GM12878 (cell line): Measurements from ENCODE around the gene OR2W1. TPM values are rescaled to one million over a fixed set of nuclear protein-coding genes. Genes with fewer than 3 reads are reported as not detected.

Source experiments
- ATAC-seq: fragments of 200-7000 bp; cut with Tn5 transposase; 3 replicates; pipeline ENCODE4 v1.9.1; 2020; ENCODE audit warnings: mild to moderate bottlenecking, moderate library complexity
- Bru-seq: library from RNA; stranded (reverse); fragments of 400-500 nt; gene quantifications from one replicate; lab custom pipeline; 2021; lab: Mats Ljungman, UMichigan
- BruChase-seq, 2 experiments: library from RNA; stranded (reverse); fragments of 400-500 nt; gene quantifications; one replicate each; lab custom pipeline; 2021; lab: Mats Ljungman, UMichigan
- BruUV-seq: library from RNA; stranded (reverse); fragments of 400-500 nt; replicated peaks from 2 replicates; lab custom pipeline; 2021; lab: Mats Ljungman, UMichigan
- CTCF ChIA-PET: fragments of 300-600 bp; sonication (Branson Sonifier 250); formaldehyde crosslinking; extraction: SDS; loops from one replicate; lab custom pipeline; 2021; ENCODE audit warnings: inconsistent platforms; lab: Yijun Ruan, JAX
- POLR2A ChIA-PET: fragments of 350-600 bp; formaldehyde crosslinking; extraction: SDS; loops from one replicate; lab custom pipeline; 2021; ENCODE audit warnings: inconsistent platforms; lab: Charles Lee
- RAD21 ChIA-PET: fragments of 300-600 bp; sonication (Branson Sonifier 250); formaldehyde crosslinking; loops from one replicate; lab custom pipeline; 2023; ENCODE audit warnings: antibody characterized with exemption; ENCODE audit not compliant: unreplicated experiment; lab: Charles Lee
- SMC1A ChIA-PET: fragments of 300-600 bp; sonication (Branson Sonifier 250); formaldehyde crosslinking; loops from one replicate; lab custom pipeline; 2023; ENCODE audit not compliant: unreplicated experiment, uncharacterized antibody; lab: Charles Lee
- DNase-seq: peaks from one replicate; pipeline ENCODE4 v3.0.0-alpha.2; 2011; ENCODE audit warnings: low read depth, low spot score
- FAIRE-seq: peaks from 3 replicates; lab custom pipeline; 2011; peaks lifted over from hg19 to GRCh38; lab: Jason Lieb, UNC
- H2AFZ ChIP-seq: 2 replicates; pipeline ENCODE4 v1.6.0; 2011; ENCODE audit warnings: low read depth, low read length, control low read depth; ENCODE audit not compliant: control insufficient read depth
- H3K27ac ChIP-seq: 2 replicates; pipeline ENCODE4 v1.5.1; 2011; ENCODE audit warnings: control low read depth; ENCODE audit not compliant: control insufficient read depth, insufficient read depth
- H3K27me3 ChIP-seq, 2 experiments: replicated peaks in 1 of 2; 2 replicates each; pipeline versions ENCODE4 v1.6.0 to v1.6.1; 2011; ENCODE audit warnings: low read length in 1 of 2; ENCODE audit not compliant: control insufficient read depth in 2 of 2, insufficient read depth in 2 of 2
- H3K36me3 ChIP-seq, 2 experiments: 2 replicates each; pipeline ENCODE4 v1.5.1; 2011; ENCODE audit warnings: low read length in 1 of 2; ENCODE audit not compliant: control insufficient read depth in 2 of 2, insufficient read depth in 2 of 2
- H3K4me1 ChIP-seq: 2 replicates; pipeline ENCODE4 v1.6.1; 2011; ENCODE audit warnings: mild to moderate bottlenecking, low read length, moderate library complexity, mixed read lengths; ENCODE audit not compliant: control insufficient read depth, insufficient read depth
- H3K4me2 ChIP-seq: 2 replicates; pipeline ENCODE4 v1.6.0; 2011; ENCODE audit warnings: control low read depth; ENCODE audit not compliant: control insufficient read depth, insufficient read depth
- H3K4me3 ChIP-seq: fragments of 200-600 bp; sonication (generic); 2 replicates; pipeline ENCODE4 v1.5.1; 2016
- H3K79me2 ChIP-seq: 2 replicates; pipeline ENCODE4 v1.6.0; 2011; ENCODE audit warnings: low read length; ENCODE audit not compliant: control insufficient read depth, insufficient read depth
- H3K9ac ChIP-seq: 2 replicates; pipeline ENCODE4 v1.8.0; 2011; ENCODE audit warnings: low read length, control low read depth, mixed read lengths; ENCODE audit not compliant: control insufficient read depth, insufficient read depth
- H3K9me3 ChIP-seq: replicated peaks from 3 replicates; pipeline ENCODE4 v1.5.1; 2011; ENCODE audit warnings: mild to moderate bottlenecking, low read length; ENCODE audit not compliant: control insufficient read depth, insufficient read depth
- H4K20me1 ChIP-seq: 2 replicates; pipeline ENCODE4 v1.6.0; 2011; ENCODE audit not compliant: control insufficient read depth, insufficient read depth
- ATF2 ChIP-seq: IDR thresholded peaks from 2 replicates; pipeline ENCODE4 v1.6.1; 2012; ENCODE audit warnings: low read length, inconsistent platforms
- E2F8 ChIP-seq: fragments of 450-650 bp; IDR thresholded peaks from 2 replicates; pipeline ENCODE4 v1.6.1; 2018; ENCODE audit warnings: mild to moderate bottlenecking, low read depth, moderate library complexity; ENCODE audit not compliant: partially characterized antibody
- EP300 ChIP-seq, 2 experiments: fragments of 150-350 bp in 1 of 2; IDR thresholded peaks; 2 replicates each; pipeline ENCODE4 v1.6.1; 2011 to 2012; ENCODE audit warnings: low read depth in 2 of 2, low read length in 2 of 2, borderline replicate concordance in 1 of 2, improper control_type of control experiment in 1 of 2, inconsistent platforms in 1 of 2; ENCODE audit not compliant: control insufficient read depth in 1 of 2
- ETV6 ChIP-seq, 2 experiments: fragments of 450-650 bp in 1 of 2; IDR thresholded peaks in 1 of 2; conservative IDR thresholded peaks in 1 of 2; 2 replicates each; pipeline ENCODE4 v1.6.1; 2014; ENCODE audit warnings: antibody characterized with exemption in 1 of 2, borderline replicate concordance in 1 of 2, low read depth in 1 of 2, mild to moderate bottlenecking in 1 of 2, moderate library complexity in 1 of 2
- FOS ChIP-seq: IDR thresholded peaks from 3 replicates; pipeline ENCODE4 v1.6.1; 2011; ENCODE audit warnings: borderline replicate concordance; ENCODE audit not compliant: insufficient read length; ENCODE audit errors: extremely low read depth
- HSF1 ChIP-seq: fragments of 150-350 bp; IDR thresholded peaks from 2 replicates; pipeline ENCODE4 v1.6.1; 2014; ENCODE audit warnings: mild to moderate bottlenecking, low read depth, low read length
- IKZF1 ChIP-seq: fragments of 450-650 bp; conservative IDR thresholded peaks from 2 replicates; pipeline ENCODE4 v1.6.1; 2017; ENCODE audit warnings: antibody characterized with exemption, mild to moderate bottlenecking
- POLR2AphosphoS2 ChIP-seq: IDR thresholded peaks from 2 replicates; pipeline ENCODE4 v1.6.1; 2011; ENCODE audit warnings: low read depth, mild to moderate bottlenecking, low read length, improper control_type of control experiment, moderate library complexity
- RFX5 ChIP-seq: IDR thresholded peaks from 2 replicates; pipeline ENCODE4 v1.6.1; 2011; ENCODE audit warnings: low read depth, low read length, improper control_type of control experiment
- SMAD5 ChIP-seq: IDR thresholded peaks from 2 replicates; pipeline ENCODE4 v1.6.1; 2016; ENCODE audit warnings: antibody characterized with exemption, low read depth
- ZSCAN29 ChIP-seq: fragments of 450-650 bp; IDR thresholded peaks from 2 replicates; pipeline ENCODE4 v1.6.1; 2017; ENCODE audit warnings: mild to moderate bottlenecking, moderate library complexity
- WGBS: methylation state at CpG from one replicate; pipeline ENCODE4 v1.1.6; 2016; ENCODE audit warnings: low lambda C conversion rate; ENCODE audit not compliant: insufficient replicate concordance, insufficient coverage; ENCODE audit errors: missing lambda C conversion rate; 5-methylcytosine and 5-hydroxymethylcytosine counted together
- in situ Hi-C: fragments of 300-500 bp; cut with MboI; formaldehyde crosslinking; loops from 9 replicates; pipeline ENCODE4 v1.14.3; 2018; ENCODE audit warnings: mixed read lengths
- intact Hi-C: fragments of 100-400 bp; cut with micrococcal nuclease; formaldehyde crosslinking; loops from one replicate; pipeline ENCODE4 v1.14.2; 2022; ENCODE audit not compliant: unreplicated experiment
- long read RNA-seq, 2 experiments: library from polyadenylated mRNA; unstranded; transcript quantifications; one replicate each; pipeline ENCODE4 v2.0.0, GENCODE V29; 2019 to 2020
- polyA minus RNA-seq, 3 experiments: library from RNA; depleted of rRNA, polyadenylated mRNA; stranded (reverse); fragments of >200 nt; gene quantifications; 2 replicates each; pipeline ENCODE4 v1.2.3, GENCODE V29; 2011
- polyA plus RNA-seq, 11 experiments: library from polyadenylated mRNA; depleted of rRNA in 4 of 11; unstranded in 6 of 11; stranded (reverse) in 5 of 11; fragments of >200 nt; fragmentation: Nextera tagmentation in 4 of 11; fragmentation: Illumina TruSeq in 1 of 11; extraction: Ambion mirVana in 4 of 11; extraction: Trizol in 1 of 11; gene quantifications; 1 replicate in 1 of 11; 2 replicates in 10 of 11; pipeline versions ENCODE4 v1.2.1 to v1.2.3, GENCODE V29; 2011 to 2016; ENCODE audit warnings: inconsistent platforms in 2 of 11, missing spikeins in 2 of 11, low read depth in 1 of 11
- total RNA-seq, 4 experiments: library from RNA; depleted of rRNA in 3 of 4; stranded (reverse); fragments of >200 nt in 3 of 4; fragmentation: Illumina TruSeq in 1 of 4; extraction: Trizol in 1 of 4; gene quantifications; 2 replicates each; pipeline versions ENCODE4 v1.2.1 to v1.2.3, GENCODE V29; 2013 to 2021

The OR2W1 gene
- total RNA-seq (2013; cell fraction: nucleolus; rRNA removed) = not detected in 2 replicates
- total RNA-seq (2014; rRNA removed) = not detected in 2 replicates
- total RNA-seq (2014; rRNA removed; fragmentation: Illumina TruSeq; extraction: Trizol) = not detected in 2 replicates
- not detected in 2 replicates for total RNA-seq (2021)
- not detected for polyA plus RNA-seq (2011; ENCODE audit: low read depth)
- not detected in 2 replicates for polyA plus RNA-seq (2011; rRNA removed)
- polyA plus RNA-seq (2011; cell fraction: cytosol; rRNA removed) = not detected in 2 replicates
- polyA plus RNA-seq (2011; cell fraction: nucleus; rRNA removed) = not detected in 2 replicates
- not detected in 2 replicates for polyA plus RNA-seq (2012)
- polyA plus RNA-seq (2014; fragmentation: Illumina TruSeq; extraction: Trizol) = not detected in 2 replicates
- not detected for polyA plus RNA-seq (2014; fragmentation: Nextera tagmentation; extraction: Ambion mirVana)
- polyA plus RNA-seq (2014; rRNA removed) = not detected in 2 replicates
- polyA plus RNA-seq (2016; fragmentation: Nextera tagmentation; extraction: Ambion mirVana) = not detected
- not detected in 2 replicates for polyA minus RNA-seq (2011; rRNA and poly(A)+ RNA removed)
- not detected in 2 replicates for polyA minus RNA-seq (2011; cell fraction: cytosol; rRNA and poly(A)+ RNA removed)
- not detected in 2 replicates for polyA minus RNA-seq (2011; cell fraction: nucleus; rRNA and poly(A)+ RNA removed)
- not detected for Bru-seq, nascent RNA
- BruChase-seq, experiment 1, labeled RNA remaining after a 6-hour chase = not detected
- not detected for BruChase-seq, experiment 2, labeled RNA remaining after a 2-hour chase
- long read RNA-seq, experiment 1 = 0 reads
- long read RNA-seq, experiment 2 = 0 reads

GRCh38 chr6:29045075-29045474 is at the start of gene OR2W1:
OR2W1 (minus strand) TSS chr6:29045175; CDS start chr6:29045175, 0 bp downstream.
- no peak within 1 kb of the TSS for H3K27ac ChIP-seq
- BruUV-seq = no TSS peak
- SMC1A ChIA-PET = no interaction called here
- no peaks in the 10 kb centered on the region for H3K79me2 ChIP-seq
- no peaks in the 10 kb centered on the region for H3K27me3 ChIP-seq
- no peak within 1 kb of the TSS for H2AFZ ChIP-seq
- no peak within 1 kb of the TSS for H3K4me2 ChIP-seq
- 4% methylated on average over 1 of the region's 1 CpG for WGBS
- DNase-seq (no peak), FAIRE-seq (no peak), ATAC-seq (no peak)
- no peaks in the 10 kb centered on the region for H3K4me1 ChIP-seq
- POLR2A ChIA-PET = no interaction called here
- H3K9ac ChIP-seq = no peak within 1 kb of the TSS
- no peaks in the 10 kb centered on the region for H3K9me3 ChIP-seq
- CTCF ChIA-PET = no interaction called here
- H4K20me1 ChIP-seq = no peaks in the 10 kb centered on the region
- in situ Hi-C loops (no loop called here), intact Hi-C loops (no loop called here)
- RAD21 ChIA-PET = no interaction called here
- H3K4me3 ChIP-seq = no peak within 1 kb of the TSS
- no peaks in the 10 kb centered on the region for H3K36me3 ChIP-seq
- TF ChIP-seq IKZF1 (no peak), ETV6 (conservative IDR thresholded peaks at IDR 0.05 in 1 of 2, IDR thresholded peaks at IDR 0.05 in 1 of 2; ENCODE audit: borderline replicate concordance in 1 of 2, low read depth in 1 of 2) (no peak), FOS (no peak), ATF2 (no peak), SMAD5 (no peak), EP300 (IDR thresholded peaks at IDR 0.05; ENCODE audit: borderline replicate concordance in 1 of 2, control insufficient read depth in 1 of 2, low read depth in 2 of 2, low read length in 2 of 2) (no peak), E2F8 (no peak), HSF1 (no peak), ZSCAN29 (no peak), POLR2AphosphoS2 (no peak), RFX5 (no peak)
